Neural cell (in vitro differentiated cells): ENCODE data around the gene WRAP73. TPM values are rescaled to one million over a fixed set of nuclear protein-coding genes. Genes with fewer than 3 reads are reported as not detected.

Experiments used
- H2AFZ ChIP-seq: fragments of 200-600, 300-800 bp; sonication (generic), shearing (Covaris generic); 2 replicates; pipeline ENCODE4 v1.6.0; 2014; ENCODE audit warnings: low read depth, mild to moderate bottlenecking, antibody characterized with exemption, low read length, moderate library complexity
- H3F3A ChIP-seq: fragments of 200-600 bp; shearing (Covaris generic); 2 replicates; pipeline ENCODE4 v1.6.1; 2016; ENCODE audit warnings: mild to moderate bottlenecking, moderate library complexity, mixed read lengths, antibody characterized with exemption, low read length; ENCODE audit not compliant: insufficient read depth, poor library complexity, severe bottlenecking
- H3K27ac ChIP-seq: fragments of 200-600, 300-800 bp; sonication (generic), shearing (Covaris generic); 2 replicates; pipeline ENCODE4 v1.5.1; 2014; ENCODE audit warnings: mild to moderate bottlenecking, low read length, moderate library complexity
- H3K27me3 ChIP-seq: fragments of 300-800, 200-600 bp; sonication (generic), shearing (Covaris generic); 2 replicates; pipeline ENCODE4 v1.6.0; 2014; ENCODE audit warnings: mild to moderate bottlenecking, low read depth, low read length, moderate library complexity; ENCODE audit not compliant: insufficient read depth
- H3K36me3 ChIP-seq: fragments of 300-800, 200-600 bp; sonication (generic), shearing (Covaris generic); 2 replicates; pipeline ENCODE4 v1.5.1; 2014; ENCODE audit warnings: mild to moderate bottlenecking, antibody characterized with exemption, low read length, moderate library complexity; ENCODE audit not compliant: insufficient read depth
- H3K4me2 ChIP-seq: fragments of 300-800, 200-600 bp; sonication (generic), shearing (Covaris generic); 2 replicates; pipeline ENCODE4 v1.6.0; 2014; ENCODE audit warnings: mild to moderate bottlenecking, low read length
- H3K4me3 ChIP-seq: fragments of 300-800, 200-600 bp; sonication (generic), shearing (Covaris generic); 2 replicates; pipeline ENCODE4 v1.5.1; 2014; ENCODE audit warnings: mild to moderate bottlenecking, low read length, moderate library complexity
- H3K79me2 ChIP-seq: fragments of 200-600 bp; shearing (Covaris generic); replicated peaks from 2 replicates; pipeline ENCODE4 v1.6.0; 2014; ENCODE audit warnings: mild to moderate bottlenecking, low read length, moderate library complexity; ENCODE audit not compliant: insufficient read depth
- H3K9ac ChIP-seq: fragments of 300-800, 200-600 bp; sonication (generic), shearing (Covaris generic); 2 replicates; pipeline ENCODE4 v1.6.1; 2016; ENCODE audit warnings: mild to moderate bottlenecking, low read length, mixed read lengths
- H3K9me2 ChIP-seq: fragments of 200-600 bp; shearing (Covaris generic); 2 replicates; pipeline ENCODE4 v1.6.1; 2016; ENCODE audit warnings: mild to moderate bottlenecking, low read length, mixed read lengths; ENCODE audit not compliant: insufficient read depth
- H3K9me3 ChIP-seq: fragments of 200-600, 300-800 bp; sonication (generic), shearing (Covaris generic); 2 replicates; pipeline ENCODE4 v1.6.1; 2016; ENCODE audit warnings: mild to moderate bottlenecking, mixed run types, low read length, moderate library complexity, mixed read lengths
- H4K20me1 ChIP-seq: fragments of 200-600 bp; shearing (Covaris generic); 2 replicates; pipeline ENCODE4 v1.6.1; 2016; ENCODE audit warnings: mild to moderate bottlenecking, mixed run types; ENCODE audit not compliant: insufficient read depth
- EP300 ChIP-seq: fragments of 450-650 bp; conservative IDR thresholded peaks from 2 replicates; pipeline ENCODE4 v1.6.1; 2014; ENCODE audit warnings: antibody characterized with exemption, mild to moderate bottlenecking, moderate library complexity; ENCODE audit not compliant: poor library complexity, severe bottlenecking
- EZH2 ChIP-seq: fragments of 200-600, 300-800 bp; shearing (Covaris generic), sonication (generic); IDR thresholded peaks from 2 replicates; pipeline ENCODE4 v1.6.1; 2014; ENCODE audit warnings: antibody characterized with exemption, low read length, borderline replicate concordance, mild to moderate bottlenecking; ENCODE audit not compliant: insufficient read depth, poor library complexity, severe bottlenecking
- MXI1 ChIP-seq: fragments of 450-650 bp; conservative IDR thresholded peaks from 2 replicates; pipeline ENCODE4 v1.6.1; 2014; ENCODE audit warnings: antibody characterized with exemption, mild to moderate bottlenecking; ENCODE audit not compliant: poor library complexity, severe bottlenecking
- POLR2AphosphoS5 ChIP-seq: IDR thresholded peaks from 2 replicates; pipeline ENCODE4 v1.6.1; 2012
- RAD21 ChIP-seq: fragments of 450-650 bp; conservative IDR thresholded peaks from 2 replicates; pipeline ENCODE4 v1.6.1; 2014; ENCODE audit warnings: antibody characterized with exemption, mild to moderate bottlenecking, moderate library complexity
- SMC3 ChIP-seq: fragments of 450-650 bp; conservative IDR thresholded peaks from 2 replicates; pipeline ENCODE4 v1.6.1; 2014; ENCODE audit warnings: antibody characterized with exemption, mild to moderate bottlenecking, moderate library complexity; ENCODE audit not compliant: poor library complexity
- TAF1 ChIP-seq: IDR thresholded peaks from 2 replicates; pipeline ENCODE4 v1.6.1; 2012; ENCODE audit warnings: low read depth
- polyA plus RNA-seq: library from polyadenylated mRNA; depleted of rRNA; stranded (reverse); fragments of >200 nt; gene quantifications from 2 replicates; pipeline ENCODE4 v1.2.3, GENCODE V29; 2014
- TF ChIP-seq, protein P1 (sequence below): IDR thresholded peaks from 2 replicates; pipeline ENCODE4 v1.6.1; 2012; ENCODE audit warnings: borderline replicate concordance
- TF ChIP-seq, protein P2 (sequence below): fragments of 450-650 bp; IDR thresholded peaks from 2 replicates; pipeline ENCODE4 v1.5.1; 2014; ENCODE audit warnings: antibody characterized with exemption, mild to moderate bottlenecking, moderate library complexity; ENCODE audit not compliant: poor library complexity, severe bottlenecking

Gene WRAP73
- polyA plus RNA-seq, 1 donor from 2014 or later = 32.9 TPM

DNA sequence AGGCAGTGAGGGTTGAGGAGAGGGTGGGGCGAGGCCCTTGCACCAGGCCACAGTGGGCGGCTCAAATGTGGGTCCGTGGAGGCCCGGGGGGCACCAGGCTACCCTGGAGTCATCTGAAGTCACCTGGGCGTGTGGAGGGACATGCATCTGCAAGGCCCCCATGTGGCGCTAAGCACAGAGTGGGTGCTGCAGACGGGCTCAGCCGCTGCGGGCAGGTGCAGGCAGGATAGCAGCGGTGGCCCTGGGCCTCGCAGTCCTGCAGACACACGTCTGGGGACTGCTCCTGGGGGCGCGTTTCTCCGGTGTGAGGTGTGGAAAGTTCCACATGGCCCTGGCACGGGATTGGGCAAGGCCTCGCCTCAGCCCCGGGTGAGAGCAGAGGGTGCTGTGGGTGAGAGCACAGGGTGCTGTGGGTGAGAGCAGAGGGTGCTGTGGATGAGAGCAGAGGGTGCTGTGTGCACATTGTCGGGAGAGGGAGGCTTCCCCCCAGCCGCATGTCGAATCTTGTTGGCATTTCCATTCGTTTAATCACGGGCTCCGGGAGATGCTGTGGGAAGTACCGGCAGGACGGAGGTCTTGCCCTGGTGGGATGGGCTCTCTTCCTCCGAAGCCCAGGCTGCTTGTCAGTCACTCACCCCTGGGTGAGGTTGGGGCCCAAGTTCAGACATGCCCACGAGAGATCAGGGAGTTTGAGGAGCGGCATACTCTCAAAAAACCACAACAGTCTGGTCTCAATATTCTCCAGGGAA is 48.9 kb upstream of the WRAP73 start:
- H2AFZ ChIP-seq = no peak overlapping the region
- no peak overlapping the region for H3K4me2 ChIP-seq
- H3K79me2 ChIP-seq = no peaks in the 10 kb centered on the region
- no peaks in the 10 kb centered on the region for H4K20me1 ChIP-seq
- TF ChIP-seq MXI1 (no peak), RAD21 (no peak), EZH2 (no peak)
- TF ChIP-seq, protein P1, sequence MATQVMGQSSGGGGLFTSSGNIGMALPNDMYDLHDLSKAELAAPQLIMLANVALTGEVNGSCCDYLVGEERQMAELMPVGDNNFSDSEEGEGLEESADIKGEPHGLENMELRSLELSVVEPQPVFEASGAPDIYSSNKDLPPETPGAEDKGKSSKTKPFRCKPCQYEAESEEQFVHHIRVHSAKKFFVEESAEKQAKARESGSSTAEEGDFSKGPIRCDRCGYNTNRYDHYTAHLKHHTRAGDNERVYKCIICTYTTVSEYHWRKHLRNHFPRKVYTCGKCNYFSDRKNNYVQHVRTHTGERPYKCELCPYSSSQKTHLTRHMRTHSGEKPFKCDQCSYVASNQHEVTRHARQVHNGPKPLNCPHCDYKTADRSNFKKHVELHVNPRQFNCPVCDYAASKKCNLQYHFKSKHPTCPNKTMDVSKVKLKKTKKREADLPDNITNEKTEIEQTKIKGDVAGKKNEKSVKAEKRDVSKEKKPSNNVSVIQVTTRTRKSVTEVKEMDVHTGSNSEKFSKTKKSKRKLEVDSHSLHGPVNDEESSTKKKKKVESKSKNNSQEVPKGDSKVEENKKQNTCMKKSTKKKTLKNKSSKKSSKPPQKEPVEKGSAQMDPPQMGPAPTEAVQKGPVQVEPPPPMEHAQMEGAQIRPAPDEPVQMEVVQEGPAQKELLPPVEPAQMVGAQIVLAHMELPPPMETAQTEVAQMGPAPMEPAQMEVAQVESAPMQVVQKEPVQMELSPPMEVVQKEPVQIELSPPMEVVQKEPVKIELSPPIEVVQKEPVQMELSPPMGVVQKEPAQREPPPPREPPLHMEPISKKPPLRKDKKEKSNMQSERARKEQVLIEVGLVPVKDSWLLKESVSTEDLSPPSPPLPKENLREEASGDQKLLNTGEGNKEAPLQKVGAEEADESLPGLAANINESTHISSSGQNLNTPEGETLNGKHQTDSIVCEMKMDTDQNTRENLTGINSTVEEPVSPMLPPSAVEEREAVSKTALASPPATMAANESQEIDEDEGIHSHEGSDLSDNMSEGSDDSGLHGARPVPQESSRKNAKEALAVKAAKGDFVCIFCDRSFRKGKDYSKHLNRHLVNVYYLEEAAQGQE = no peak
- H3K9me3 ChIP-seq = no peaks in the 10 kb centered on the region
- no peaks in the 10 kb centered on the region for H3K9me2 ChIP-seq
- H3K9ac ChIP-seq = no peak overlapping the region
- H3K4me3 ChIP-seq = no peak overlapping the region
- H3F3A ChIP-seq = no peaks in the 10 kb centered on the region
- H3K36me3 ChIP-seq = no peaks in the 10 kb centered on the region
- H3K27ac ChIP-seq = no peak overlapping the region
- H3K27me3 ChIP-seq = no peaks in the 10 kb centered on the region

DNA sequence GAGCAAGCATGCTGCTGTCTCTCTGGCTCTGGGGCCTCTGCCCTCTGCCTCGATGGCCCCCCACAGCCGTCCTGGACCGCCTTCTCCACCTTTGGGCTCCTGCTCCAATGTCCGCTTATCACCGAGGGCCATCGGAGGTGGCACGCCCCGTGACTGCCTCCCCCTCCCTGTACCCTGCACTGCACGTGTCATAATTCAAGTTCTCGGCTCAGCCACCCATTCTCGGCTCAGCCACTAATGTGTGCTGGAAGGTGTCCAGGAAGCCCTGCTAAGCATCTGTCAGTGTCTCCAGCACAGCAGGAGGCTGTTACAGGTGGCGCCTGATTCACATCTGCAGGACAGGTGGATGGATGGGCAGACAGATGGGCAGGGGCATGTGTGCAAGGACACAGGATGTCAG is 47.9 kb upstream of the WRAP73 start:
- no peak overlapping the region for H3K4me3 ChIP-seq

More for the DNA sequence above, 47.9 kb upstream of the WRAP73 start:
- H3K9me3 ChIP-seq = no peaks in the 10 kb centered on the region
- H2AFZ ChIP-seq = no peak overlapping the region
- no peaks in the 10 kb centered on the region for H3F3A ChIP-seq
- no peaks in the 10 kb centered on the region for H3K27me3 ChIP-seq
- no peaks in the 10 kb centered on the region for H4K20me1 ChIP-seq
- TF ChIP-seq MXI1 (no peak), RAD21 (no peak), POLR2AphosphoS5 (no peak), EP300 (no peak), TAF1 (no peak), SMC3 (no peak), EZH2 (no peak)
- TF ChIP-seq, protein P1 = no peak
- TF ChIP-seq, protein P2, sequence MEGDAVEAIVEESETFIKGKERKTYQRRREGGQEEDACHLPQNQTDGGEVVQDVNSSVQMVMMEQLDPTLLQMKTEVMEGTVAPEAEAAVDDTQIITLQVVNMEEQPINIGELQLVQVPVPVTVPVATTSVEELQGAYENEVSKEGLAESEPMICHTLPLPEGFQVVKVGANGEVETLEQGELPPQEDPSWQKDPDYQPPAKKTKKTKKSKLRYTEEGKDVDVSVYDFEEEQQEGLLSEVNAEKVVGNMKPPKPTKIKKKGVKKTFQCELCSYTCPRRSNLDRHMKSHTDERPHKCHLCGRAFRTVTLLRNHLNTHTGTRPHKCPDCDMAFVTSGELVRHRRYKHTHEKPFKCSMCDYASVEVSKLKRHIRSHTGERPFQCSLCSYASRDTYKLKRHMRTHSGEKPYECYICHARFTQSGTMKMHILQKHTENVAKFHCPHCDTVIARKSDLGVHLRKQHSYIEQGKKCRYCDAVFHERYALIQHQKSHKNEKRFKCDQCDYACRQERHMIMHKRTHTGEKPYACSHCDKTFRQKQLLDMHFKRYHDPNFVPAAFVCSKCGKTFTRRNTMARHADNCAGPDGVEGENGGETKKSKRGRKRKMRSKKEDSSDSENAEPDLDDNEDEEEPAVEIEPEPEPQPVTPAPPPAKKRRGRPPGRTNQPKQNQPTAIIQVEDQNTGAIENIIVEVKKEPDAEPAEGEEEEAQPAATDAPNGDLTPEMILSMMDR = no peak
- no peak overlapping the region for H3K27ac ChIP-seq
- no peak overlapping the region for H3K9ac ChIP-seq
- no peaks in the 10 kb centered on the region for H3K79me2 ChIP-seq
- no peaks in the 10 kb centered on the region for H3K9me2 ChIP-seq
- H3K36me3 ChIP-seq = no peaks in the 10 kb centered on the region
- no peak overlapping the region for H3K4me2 ChIP-seq
